Measurements from ENCODE around the gene CPLANE1.

CPLANE1 gene

GRCh38 chr5:37217976-37218375 is 31.2 kb downstream of the CPLANE1 start:
- H3K79me2 ChIP-seq = no peaks in the 10 kb centered on the region
- TF ChIP-seq CTCF (IDR thresholded peaks at IDR 0.05) = no peak
- H3K4me2 ChIP-seq (ENCODE audit: low read length) = no peak overlapping the region
- H3K4me1 ChIP-seq = no peaks in the 10 kb centered on the region
- H3K27me3 ChIP-seq (ENCODE audit: control insufficient read depth, insufficient read depth, low read length) = no peaks in the 10 kb centered on the region
- no peak overlapping the region for H3K9ac ChIP-seq
- H3K4me3 ChIP-seq (ENCODE audit: low read depth, low read length) = no peak overlapping the region
- H3K27ac ChIP-seq = no peak overlapping the region
- H2AFZ ChIP-seq = no peak overlapping the region
- H3K9me3 ChIP-seq (ENCODE audit: control insufficient read depth, low read length) = no peaks in the 10 kb centered on the region
- H3K36me3 ChIP-seq (ENCODE audit: control insufficient read depth, insufficient read depth, low read length) = no peaks in the 10 kb centered on the region

- Histone ChIP-seq H3K36me3 (ENCODE audit: control insufficient read depth, insufficient read depth, low read length) (no peaks in the 10 kb centered on the region), H3K9ac (no peak overlapping the region), H3K27ac (no peak overlapping the region), H3K27me3 (ENCODE audit: control insufficient read depth, insufficient read depth, low read length) (no peaks in the 10 kb centered on the region), H3K4me2 (ENCODE audit: low read length) (no peak overlapping the region), H3K4me3 (ENCODE audit: low read depth, low read length) (no peak overlapping the region), H3K9me3 (ENCODE audit: control insufficient read depth, low read length) (no peaks in the 10 kb centered on the region), H3K79me2 (no peaks in the 10 kb centered on the region), H3K4me1 (no peaks in the 10 kb centered on the region), H2AFZ (no peak overlapping the region)
- no peak for TF ChIP-seq CTCF (IDR thresholded peaks at IDR 0.05)
Observed at GRCh38 chr5:37214550-37214949, 34.6 kb downstream of the CPLANE1 start.

GRCh38 chr5:37212096-37212495 is 37.1 kb downstream of the CPLANE1 start:
- no peak overlapping the region for H3K9ac ChIP-seq
- no peaks in the 10 kb centered on the region for H3K27me3 ChIP-seq (ENCODE audit: control insufficient read depth, insufficient read depth, low read length)
- no peaks in the 10 kb centered on the region for H3K9me3 ChIP-seq (ENCODE audit: control insufficient read depth, low read length)
- no peak for TF ChIP-seq CTCF (IDR thresholded peaks at IDR 0.05)
- H3K36me3 ChIP-seq (ENCODE audit: control insufficient read depth, insufficient read depth, low read length) = no peaks in the 10 kb centered on the region
- no peak overlapping the region for H3K4me2 ChIP-seq (ENCODE audit: low read length)
- no peak overlapping the region for H2AFZ ChIP-seq
- no peaks in the 10 kb centered on the region for H3K4me1 ChIP-seq
- no peaks in the 10 kb centered on the region for H3K79me2 ChIP-seq
- H3K4me3 ChIP-seq (ENCODE audit: low read depth, low read length) = no peak overlapping the region
- no peak overlapping the region for H3K27ac ChIP-seq

GRCh38 chr5:37211661-37212060 is 37.5 kb downstream of the CPLANE1 start:
- Histone ChIP-seq H3K79me2 (no peaks in the 10 kb centered on the region), H3K4me3 (ENCODE audit: low read depth, low read length) (no peak overlapping the region), H3K27me3 (ENCODE audit: control insufficient read depth, insufficient read depth, low read length) (no peaks in the 10 kb centered on the region), H3K27ac (no peak overlapping the region), H3K9me3 (ENCODE audit: control insufficient read depth, low read length) (no peaks in the 10 kb centered on the region), H3K4me1 (no peaks in the 10 kb centered on the region), H3K4me2 (ENCODE audit: low read length) (no peak overlapping the region), H3K9ac (no peak overlapping the region), H2AFZ (no peak overlapping the region), H3K36me3 (ENCODE audit: control insufficient read depth, insufficient read depth, low read length) (no peaks in the 10 kb centered on the region)
- no peak for TF ChIP-seq CTCF (IDR thresholded peaks at IDR 0.05)

- no peaks in the 10 kb centered on the region for H3K9me3 ChIP-seq (ENCODE audit: control insufficient read depth, low read length)
- no peak overlapping the region for H3K4me2 ChIP-seq (ENCODE audit: low read length)
- no peak for TF ChIP-seq CTCF (IDR thresholded peaks at IDR 0.05)
- no peak overlapping the region for H2AFZ ChIP-seq
- no peak overlapping the region for H3K4me3 ChIP-seq (ENCODE audit: low read depth, low read length)
- no peaks in the 10 kb centered on the region for H3K27me3 ChIP-seq (ENCODE audit: control insufficient read depth, insufficient read depth, low read length)
- no peak overlapping the region for H3K27ac ChIP-seq
- no peaks in the 10 kb centered on the region for H3K79me2 ChIP-seq
- H3K36me3 ChIP-seq (ENCODE audit: control insufficient read depth, insufficient read depth, low read length) = no peaks in the 10 kb centered on the region
- no peaks in the 10 kb centered on the region for H3K4me1 ChIP-seq
- no peak overlapping the region for H3K9ac ChIP-seq
Observed at GRCh38 chr5:37208883-37209797, 40.0 kb downstream of the CPLANE1 start.
